ENCODE results near the gene ABCC1. TPM values are rescaled to one million over a fixed set of nuclear protein-coding genes. Genes with fewer than 3 reads are reported as not detected.

ABCC1 gene
- polyA plus RNA-seq, 1 donor (not counting 4 experiments of a cell fraction or from before 2014, with no cell fraction given): 19.4 TPM

DNA sequence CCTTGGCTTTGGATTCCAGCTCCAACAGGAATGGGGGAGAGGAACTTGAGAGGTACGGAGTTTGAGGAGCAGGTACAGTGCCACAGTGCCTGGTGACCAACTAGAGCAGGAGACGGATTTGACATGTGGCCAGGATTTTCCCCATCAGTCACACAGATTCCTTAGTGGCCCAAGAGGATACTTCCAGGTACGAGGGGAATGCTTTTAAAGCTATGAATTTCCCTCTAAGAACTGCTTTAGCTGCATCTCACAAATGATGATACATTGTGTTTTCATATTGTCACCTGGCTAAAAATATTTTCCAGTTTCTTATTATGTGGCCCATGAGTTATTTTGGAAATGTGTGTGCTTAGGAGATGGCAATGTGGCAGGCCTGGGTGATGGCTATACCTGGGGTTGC is 175.6 kb downstream of the ABCC1 start:
- Histone ChIP-seq H2AFZ (ENCODE audit: control insufficient read depth, low read length) (no peak overlapping the region), H3K4me3 (ENCODE audit: control insufficient read depth in 2 of 3, extremely low read depth in 1 of 3, insufficient read depth in 2 of 3, low read depth in 1 of 3, low read length in 3 of 3) (no peak overlapping the region)
- dilution Hi-C loops (cut with MboI; ENCODE audit: extremely low pct_ligation_motif_present, low sequenced_read_pairs): no loop called here

DNA sequence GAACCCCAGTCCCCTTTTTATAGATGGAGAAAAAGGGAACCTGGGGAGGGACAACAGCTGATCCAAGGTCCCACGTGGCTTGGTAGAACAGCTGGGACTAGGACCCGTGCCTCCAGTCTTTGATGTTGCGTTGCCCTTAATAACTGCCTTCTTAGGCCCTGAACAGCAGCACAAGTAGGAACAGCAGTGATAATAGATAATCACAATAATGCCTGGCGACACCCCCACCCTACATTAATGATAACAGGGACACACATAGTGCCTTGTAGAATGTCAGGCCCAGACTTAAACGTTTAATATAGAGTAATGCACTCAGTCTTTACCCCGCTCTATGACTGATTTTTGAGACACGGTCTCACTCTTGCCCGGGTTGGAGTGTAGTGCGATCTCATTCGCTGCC is 177.5 kb downstream of the ABCC1 start:
- Histone ChIP-seq H3K9me3 (ENCODE audit: control insufficient read depth, low read depth, low read length) (peaks cover 5% of the 10 kb centered on the region), H2AFZ (ENCODE audit: control insufficient read depth, low read length) (no peak overlapping the region), H4K20me1 (ENCODE audit: control insufficient read depth, extremely low read depth, insufficient read depth, low read length) (no peaks in the 10 kb centered on the region), H3K9ac (ENCODE audit: control insufficient read depth, extremely low read depth, insufficient read depth, low read length) (no peak overlapping the region), H3K79me2 (ENCODE audit: control insufficient read depth, insufficient read depth, low read length) (no peaks in the 10 kb centered on the region), H3K27me3 (ENCODE audit: control insufficient read depth, extremely low read depth, insufficient read depth, low read length) (no peaks in the 10 kb centered on the region), H3K36me3 (ENCODE audit: control insufficient read depth in 2 of 2, extremely low read depth in 1 of 2, insufficient read depth in 2 of 2, low read length in 2 of 2) (peaks cover 29 to 31% of the 10 kb centered on the region in 2 experiments), H3K4me1 (ENCODE audit: control insufficient read depth, extremely low read depth, insufficient read depth, low read length) (no peaks in the 10 kb centered on the region), H3K4me2 (ENCODE audit: control insufficient read depth, extremely low read depth, insufficient read depth, low read depth, low read length) (no peak overlapping the region), H3K9me1 (ENCODE audit: control insufficient read depth, extremely low read depth, insufficient read depth, low read length) (no peaks in the 10 kb centered on the region), H3K27ac (ENCODE audit: control insufficient read depth, insufficient read depth, low read length) (no peak overlapping the region), H3K4me3 (ENCODE audit: control insufficient read depth in 2 of 3, extremely low read depth in 1 of 3, insufficient read depth in 2 of 3, low read depth in 1 of 3, low read length in 3 of 3) (no peak overlapping the region)
- TF ChIP-seq EZH2 (IDR thresholded peaks at IDR 0.05; ENCODE audit: low read length): no peak
- TF ChIP-seq, protein P1, sequence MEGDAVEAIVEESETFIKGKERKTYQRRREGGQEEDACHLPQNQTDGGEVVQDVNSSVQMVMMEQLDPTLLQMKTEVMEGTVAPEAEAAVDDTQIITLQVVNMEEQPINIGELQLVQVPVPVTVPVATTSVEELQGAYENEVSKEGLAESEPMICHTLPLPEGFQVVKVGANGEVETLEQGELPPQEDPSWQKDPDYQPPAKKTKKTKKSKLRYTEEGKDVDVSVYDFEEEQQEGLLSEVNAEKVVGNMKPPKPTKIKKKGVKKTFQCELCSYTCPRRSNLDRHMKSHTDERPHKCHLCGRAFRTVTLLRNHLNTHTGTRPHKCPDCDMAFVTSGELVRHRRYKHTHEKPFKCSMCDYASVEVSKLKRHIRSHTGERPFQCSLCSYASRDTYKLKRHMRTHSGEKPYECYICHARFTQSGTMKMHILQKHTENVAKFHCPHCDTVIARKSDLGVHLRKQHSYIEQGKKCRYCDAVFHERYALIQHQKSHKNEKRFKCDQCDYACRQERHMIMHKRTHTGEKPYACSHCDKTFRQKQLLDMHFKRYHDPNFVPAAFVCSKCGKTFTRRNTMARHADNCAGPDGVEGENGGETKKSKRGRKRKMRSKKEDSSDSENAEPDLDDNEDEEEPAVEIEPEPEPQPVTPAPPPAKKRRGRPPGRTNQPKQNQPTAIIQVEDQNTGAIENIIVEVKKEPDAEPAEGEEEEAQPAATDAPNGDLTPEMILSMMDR (optimal IDR thresholded peaks at IDR 0.05 in 1 of 3, IDR thresholded peaks at IDR 0.05 in 1 of 3, conservative IDR thresholded peaks at IDR 0.05 in 1 of 3; ENCODE audit: extremely low read depth in 1 of 3, insufficient read depth in 2 of 3, low read length in 3 of 3): no peak
- FAIRE-seq (no peak), DNase-seq (ENCODE audit: low read depth, low spot score) (no peak)
- dilution Hi-C loops (cut with MboI; ENCODE audit: extremely low pct_ligation_motif_present, low sequenced_read_pairs): no loop called here

More for the DNA sequence above, 175.6 kb downstream of the ABCC1 start:
- Histone ChIP-seq H3K9ac (ENCODE audit: control insufficient read depth, extremely low read depth, insufficient read depth, low read length) (no peak overlapping the region), H4K20me1 (ENCODE audit: control insufficient read depth, extremely low read depth, insufficient read depth, low read length) (no peaks in the 10 kb centered on the region), H3K27me3 (ENCODE audit: control insufficient read depth, extremely low read depth, insufficient read depth, low read length) (no peaks in the 10 kb centered on the region), H3K9me1 (ENCODE audit: control insufficient read depth, extremely low read depth, insufficient read depth, low read length) (no peaks in the 10 kb centered on the region), H3K4me2 (ENCODE audit: control insufficient read depth, extremely low read depth, insufficient read depth, low read depth, low read length) (no peak overlapping the region), H3K9me3 (ENCODE audit: control insufficient read depth, low read depth, low read length) (peaks cover 5% of the 10 kb centered on the region), H3K79me2 (ENCODE audit: control insufficient read depth, insufficient read depth, low read length) (no peaks in the 10 kb centered on the region), H3K27ac (ENCODE audit: control insufficient read depth, insufficient read depth, low read length) (no peak overlapping the region), H3K4me1 (ENCODE audit: control insufficient read depth, extremely low read depth, insufficient read depth, low read length) (no peaks in the 10 kb centered on the region), H3K36me3 (ENCODE audit: control insufficient read depth in 2 of 2, extremely low read depth in 1 of 2, insufficient read depth in 2 of 2, low read length in 2 of 2) (peaks cover 27 to 31% of the 10 kb centered on the region in 2 experiments)
- DNase-seq (ENCODE audit: low read depth, low spot score): no peak
- FAIRE-seq: no peak
- TF ChIP-seq EZH2 (IDR thresholded peaks at IDR 0.05; ENCODE audit: low read length): no peak
- TF ChIP-seq, protein P1 (optimal IDR thresholded peaks at IDR 0.05 in 1 of 3, IDR thresholded peaks at IDR 0.05 in 1 of 3, conservative IDR thresholded peaks at IDR 0.05 in 1 of 3; ENCODE audit: extremely low read depth in 1 of 3, insufficient read depth in 2 of 3, low read length in 3 of 3): no peak
